Epithelial cell of proximal tubule (primary cell): ENCODE data around the gene CEBPA. TPM values are rescaled to one million over a fixed set of nuclear protein-coding genes. Genes with fewer than 3 reads are reported as not detected.

Experiments used
- DNase-seq: peaks from one replicate; pipeline ENCODE4 v3.0.0-alpha.2; 2011; ENCODE audit warnings: low read depth
- H3K4me3 ChIP-seq: 2 replicates; pipeline ENCODE4 v1.5.1; 2011; ENCODE audit warnings: low read depth, mild to moderate bottlenecking, low read length
- CTCF ChIP-seq: conservative IDR thresholded peaks from 2 replicates; pipeline ENCODE4 v1.5.1; 2012; ENCODE audit warnings: low read depth, mild to moderate bottlenecking, low read length
- total RNA-seq: library from RNA; depleted of rRNA; stranded (reverse); fragments of >200 nt; gene quantifications from 2 replicates; pipeline ENCODE4 v1.2.3, GENCODE V29; 2015

CEBPA gene
- total RNA-seq, 1 donor from 2014 or later, result 2.9 TPM

GRCh38 chr19:33290956-33291622, 11.2 kb downstream of the CEBPA start:
- H3K4me3 ChIP-seq, result peak overlapping the region; percentile 8
- no peak for TF ChIP-seq CTCF
- DNase-seq, result peak; percentile 20

- no peak for TF ChIP-seq CTCF
- DNase-seq, result no peak
- H3K4me3 ChIP-seq, result no peak overlapping the region
Measured at GRCh38 chr19:33290082-33290815, 12.1 kb downstream of the CEBPA start.

GRCh38 chr19:33289261-33289660, 13.1 kb downstream of the CEBPA start:
- no peak for TF ChIP-seq CTCF
- DNase-seq, result no peak
- no peak overlapping the region for H3K4me3 ChIP-seq

GRCh38 chr19:33288666-33289065, 13.7 kb downstream of the CEBPA start:
- DNase-seq, result no peak
- TF ChIP-seq CTCF, result no peak
- H3K4me3 ChIP-seq, result no peak overlapping the region

GRCh38 chr19:33287927-33288326, 14.4 kb downstream of the CEBPA start:
- no peak for DNase-seq
- H3K4me3 ChIP-seq, result no peak overlapping the region
- TF ChIP-seq CTCF, result no peak

GRCh38 chr19:33287438-33287837, 14.9 kb downstream of the CEBPA start:
- DNase-seq, result no peak
- H3K4me3 ChIP-seq, result no peak overlapping the region
- TF ChIP-seq CTCF, result no peak
